NT2/D1 (cell line): ENCODE results near the gene CLEC16A.

Source experiments
- SUZ12 ChIP-seq: IDR thresholded peaks from 2 replicates; pipeline ENCODE4 v1.6.1; 2011; ENCODE audit not compliant: insufficient read length, insufficient read depth; ENCODE audit errors: extremely low read depth
- ZNF274 ChIP-seq: IDR thresholded peaks from 2 replicates; pipeline ENCODE4 v1.6.1; 2011; ENCODE audit warnings: mild to moderate bottlenecking, low read depth, low read length

DNA sequence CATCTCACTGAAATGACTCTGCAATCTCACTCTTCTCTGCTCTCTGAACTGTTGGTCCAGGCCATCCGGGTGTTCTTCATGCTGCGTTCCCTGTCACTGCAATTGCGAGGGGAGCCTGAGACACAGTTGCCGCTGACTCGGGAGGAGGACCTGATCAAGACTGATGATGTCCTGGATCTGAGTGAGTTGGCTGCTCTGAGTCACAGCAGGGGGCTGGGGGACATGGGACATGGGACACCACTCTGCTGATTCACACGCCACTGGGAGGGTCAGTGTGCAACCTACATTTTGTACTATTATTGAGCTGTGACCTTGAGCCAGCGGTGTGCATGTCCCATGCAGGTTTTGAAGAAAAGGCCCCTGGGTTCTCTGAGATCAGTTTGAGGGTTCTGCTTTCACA lies 116.5 kb downstream of the CLEC16A start:
- TF ChIP-seq SUZ12 (no peak), ZNF274 (no peak)
